Lower leg skin (tissue), 3 donors: ENCODE data around the gene SLC44A5.

Experiments used
- POLR2A ChIP-seq, 2 donors: fragments of 450-650 bp; IDR thresholded peaks; one replicate each; pipeline ENCODE4 v1.6.1; 2016 to 2017; ENCODE audit warnings: antibody characterized with exemption in 2 of 2, mild to moderate bottlenecking in 1 of 2, moderate library complexity in 1 of 2
- TF ChIP-seq, protein P1 (sequence below), 3 donors: fragments of 450-650 bp; IDR thresholded peaks; one replicate each; pipeline ENCODE4 v1.5.1; 2016; ENCODE audit warnings: antibody characterized with exemption in 3 of 3, mild to moderate bottlenecking in 3 of 3, moderate library complexity in 2 of 3

DNA sequence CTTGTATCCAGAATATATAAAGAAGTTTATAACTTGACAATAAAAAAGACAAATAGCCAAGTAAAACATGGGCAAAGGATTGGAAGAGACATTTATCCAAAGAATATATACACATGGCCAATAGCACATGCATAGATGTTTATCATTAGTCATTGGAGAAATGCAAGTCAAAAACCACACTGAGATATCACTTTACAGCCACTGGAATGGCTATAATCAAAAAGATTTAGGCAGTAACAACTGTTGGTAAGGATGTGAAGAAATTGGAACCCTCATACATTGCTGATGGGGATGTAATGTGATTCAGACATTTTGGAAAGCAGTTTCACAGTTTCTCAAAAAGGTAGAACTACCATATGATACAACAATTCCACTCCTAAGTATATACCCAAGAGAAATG, 51.1 kb downstream of the SLC44A5 start:
- no peak for TF ChIP-seq POLR2A (IDR thresholded peaks at IDR 0.05)
- TF ChIP-seq, protein P1, sequence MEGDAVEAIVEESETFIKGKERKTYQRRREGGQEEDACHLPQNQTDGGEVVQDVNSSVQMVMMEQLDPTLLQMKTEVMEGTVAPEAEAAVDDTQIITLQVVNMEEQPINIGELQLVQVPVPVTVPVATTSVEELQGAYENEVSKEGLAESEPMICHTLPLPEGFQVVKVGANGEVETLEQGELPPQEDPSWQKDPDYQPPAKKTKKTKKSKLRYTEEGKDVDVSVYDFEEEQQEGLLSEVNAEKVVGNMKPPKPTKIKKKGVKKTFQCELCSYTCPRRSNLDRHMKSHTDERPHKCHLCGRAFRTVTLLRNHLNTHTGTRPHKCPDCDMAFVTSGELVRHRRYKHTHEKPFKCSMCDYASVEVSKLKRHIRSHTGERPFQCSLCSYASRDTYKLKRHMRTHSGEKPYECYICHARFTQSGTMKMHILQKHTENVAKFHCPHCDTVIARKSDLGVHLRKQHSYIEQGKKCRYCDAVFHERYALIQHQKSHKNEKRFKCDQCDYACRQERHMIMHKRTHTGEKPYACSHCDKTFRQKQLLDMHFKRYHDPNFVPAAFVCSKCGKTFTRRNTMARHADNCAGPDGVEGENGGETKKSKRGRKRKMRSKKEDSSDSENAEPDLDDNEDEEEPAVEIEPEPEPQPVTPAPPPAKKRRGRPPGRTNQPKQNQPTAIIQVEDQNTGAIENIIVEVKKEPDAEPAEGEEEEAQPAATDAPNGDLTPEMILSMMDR (IDR thresholded peaks at IDR 0.05), result no peak
